Panc1 (cell line): ENCODE results near the gene HELZ2. TPM values are rescaled to one million over a fixed set of nuclear protein-coding genes. Genes with fewer than 3 reads are reported as not detected.
A peak's percentile ranks its signal among the peaks of the same experiment; 100 is the strongest.

Experiments used
- ATAC-seq: fragments of 200-7000 bp; cut with Tn5 transposase; 2 replicates; pipeline ENCODE4 v1.9.1; 2020; ENCODE audit warnings: mild to moderate bottlenecking, moderate library complexity
- BruUV-seq: library from RNA; stranded (reverse); fragments of 400-500 nt; replicated peaks from 2 replicates; lab custom pipeline; 2021; lab: Mats Ljungman, UMichigan
- CTCF ChIA-PET: fragments of 300-600 bp; sonication (Branson Sonifier 250); formaldehyde crosslinking; loops from one replicate; lab custom pipeline; 2022; ENCODE audit warnings: antibody characterized with exemption; lab: Charles Lee
- POLR2A ChIA-PET: fragments of 300-600 bp; sonication (Branson Sonifier 250); formaldehyde crosslinking; loops from one replicate; lab custom pipeline; 2022; ENCODE audit warnings: antibody characterized with exemption; lab: Charles Lee
- DNase-seq: peaks from one replicate; pipeline ENCODE4 v3.0.0-alpha.2; 2010; ENCODE audit warnings: low read depth, low spot score
- H3K27ac ChIP-seq: 2 replicates; pipeline ENCODE4 v1.5.1; 2011; ENCODE audit warnings: mild to moderate bottlenecking, low read length, inconsistent platforms
- H3K27me3 ChIP-seq: fragments of 200-500 bp; sonication (Bioruptor generic); 2 replicates; pipeline ENCODE4 v1.6.0; 2014; ENCODE audit warnings: low read length, inconsistent platforms; ENCODE audit not compliant: control insufficient read depth, insufficient read depth
- H3K36me3 ChIP-seq: fragments of 200-500 bp; sonication (Bioruptor generic); 2 replicates; pipeline ENCODE4 v1.5.1; 2014; ENCODE audit warnings: inconsistent platforms, mild to moderate bottlenecking, low read length, moderate library complexity; ENCODE audit not compliant: control insufficient read depth, insufficient read depth
- H3K4me1 ChIP-seq: 2 replicates; pipeline ENCODE4 v1.5.1; 2011; ENCODE audit warnings: inconsistent platforms, mild to moderate bottlenecking, low read length, moderate library complexity; ENCODE audit not compliant: control insufficient read depth, insufficient read depth
- H3K4me3 ChIP-seq, 2 experiments: 2 replicates each; pipeline ENCODE4 v1.5.1; 2011 to 2012; ENCODE audit warnings: low read depth in 2 of 2, low read length in 2 of 2, mild to moderate bottlenecking in 2 of 2, inconsistent platforms in 1 of 2, moderate library complexity in 1 of 2
- H3K9me3 ChIP-seq: fragments of 200-500 bp; sonication (Bioruptor generic); 2 replicates; pipeline ENCODE4 v1.5.1; 2014; ENCODE audit warnings: low read depth, mild to moderate bottlenecking, inconsistent platforms, low read length, moderate library complexity; ENCODE audit not compliant: control insufficient read depth, insufficient read depth
- POLR2AphosphoS5 ChIP-seq: IDR thresholded peaks from 2 replicates; pipeline ENCODE4 v1.6.1; 2012; ENCODE audit warnings: mild to moderate bottlenecking, low read depth, low read length, moderate library complexity
- SIN3A ChIP-seq: IDR thresholded peaks from 2 replicates; pipeline ENCODE4 v1.6.1; 2012; ENCODE audit warnings: low read depth, mild to moderate bottlenecking, low read length, moderate library complexity, borderline replicate concordance; ENCODE audit not compliant: insufficient read depth
- TCF7L2 ChIP-seq: IDR thresholded peaks from 2 replicates; pipeline ENCODE4 v1.6.1; 2011; ENCODE audit warnings: mild to moderate bottlenecking, low read depth, low read length, inconsistent platforms
- in situ Hi-C: cut with HindIII; loops from 2 replicates; pipeline ENCODE4 v1.10.0; 2016; ENCODE audit warnings: low sequenced_read_pairs, low pct_unique_long_range_greater_than_20kb
- intact Hi-C: fragments of 100-400 bp; cut with micrococcal nuclease; formaldehyde crosslinking; loops from one replicate; pipeline ENCODE4 v1.10.0; 2022; ENCODE audit not compliant: unreplicated experiment
- total RNA-seq: library from RNA; stranded (reverse); gene quantifications from one replicate; pipeline ENCODE4 v1.2.1, GENCODE V29; 2021; ENCODE audit not compliant: unreplicated experiment
- TF ChIP-seq, protein P1 (sequence below), 2 experiments: IDR thresholded peaks; 2 replicates each; pipeline ENCODE4 v1.6.1; 2011 to 2012; ENCODE audit warnings: low read depth in 2 of 2, control low read depth in 1 of 2, low read length in 1 of 2, mild to moderate bottlenecking in 1 of 2, moderate library complexity in 1 of 2; ENCODE audit not compliant: insufficient read depth in 1 of 2
- TF ChIP-seq, protein P2 (sequence below): fragments of 450-650 bp; IDR thresholded peaks from 2 replicates; pipeline ENCODE4 v1.5.1; 2017; ENCODE audit warnings: mild to moderate bottlenecking

The HELZ2 gene
- total RNA-seq, 1 experiment from 2014 or later = 41.5 TPM

DNA sequence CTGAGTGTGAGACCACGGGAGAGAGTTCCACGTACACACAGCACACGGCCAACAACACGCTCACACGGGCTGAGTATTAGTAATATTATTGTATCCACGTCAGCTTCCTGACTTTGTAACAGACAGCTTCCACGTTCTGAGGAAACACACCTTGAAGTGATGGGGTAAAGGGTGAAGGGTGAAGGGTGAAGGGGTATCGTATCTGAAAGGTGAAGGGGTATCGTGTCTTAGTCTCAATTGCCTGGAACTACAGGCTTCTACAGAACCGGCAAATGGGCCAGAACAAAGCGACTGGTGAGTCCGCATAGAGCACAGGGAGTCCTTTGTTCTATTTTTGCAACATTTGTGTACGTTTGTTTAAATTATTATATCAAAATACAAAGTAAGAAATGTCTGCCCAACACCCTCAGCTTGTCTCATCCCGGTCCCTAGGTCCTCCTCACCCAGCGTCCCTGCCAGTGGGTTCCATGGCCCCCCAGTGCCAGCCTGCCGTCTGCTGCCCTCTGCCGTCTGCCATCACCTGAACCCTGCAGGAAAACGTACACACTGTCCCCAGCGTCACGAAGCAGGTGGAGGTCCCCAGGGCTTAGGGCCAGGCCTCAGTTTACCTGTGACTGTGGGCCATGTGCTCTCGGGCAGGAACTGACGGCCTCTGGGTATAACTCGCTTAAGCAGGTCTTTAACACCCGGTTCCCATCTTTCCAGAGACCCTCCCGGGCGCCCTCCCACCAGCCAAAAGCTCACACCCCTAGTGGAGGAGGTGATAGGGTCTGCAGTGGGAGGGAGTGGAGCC, 4.4 kb upstream of the HELZ2 start:
- intact Hi-C loops = no loop called here
- no peak overlapping the region for H3K27ac ChIP-seq
- CTCF ChIA-PET = no interaction called here
- POLR2A ChIA-PET = no interaction called here
- H3K36me3 ChIP-seq = peaks cover 3% of the 10 kb centered on the region; the same call in 1 of the 2 replicates
- in situ Hi-C loops = no loop called here
- ATAC-seq (no peak), DNase-seq (no peak)
- no peaks in the 10 kb centered on the region for H3K27me3 ChIP-seq
- H3K4me3 ChIP-seq = no peak overlapping the region
- TF ChIP-seq, protein P1, sequence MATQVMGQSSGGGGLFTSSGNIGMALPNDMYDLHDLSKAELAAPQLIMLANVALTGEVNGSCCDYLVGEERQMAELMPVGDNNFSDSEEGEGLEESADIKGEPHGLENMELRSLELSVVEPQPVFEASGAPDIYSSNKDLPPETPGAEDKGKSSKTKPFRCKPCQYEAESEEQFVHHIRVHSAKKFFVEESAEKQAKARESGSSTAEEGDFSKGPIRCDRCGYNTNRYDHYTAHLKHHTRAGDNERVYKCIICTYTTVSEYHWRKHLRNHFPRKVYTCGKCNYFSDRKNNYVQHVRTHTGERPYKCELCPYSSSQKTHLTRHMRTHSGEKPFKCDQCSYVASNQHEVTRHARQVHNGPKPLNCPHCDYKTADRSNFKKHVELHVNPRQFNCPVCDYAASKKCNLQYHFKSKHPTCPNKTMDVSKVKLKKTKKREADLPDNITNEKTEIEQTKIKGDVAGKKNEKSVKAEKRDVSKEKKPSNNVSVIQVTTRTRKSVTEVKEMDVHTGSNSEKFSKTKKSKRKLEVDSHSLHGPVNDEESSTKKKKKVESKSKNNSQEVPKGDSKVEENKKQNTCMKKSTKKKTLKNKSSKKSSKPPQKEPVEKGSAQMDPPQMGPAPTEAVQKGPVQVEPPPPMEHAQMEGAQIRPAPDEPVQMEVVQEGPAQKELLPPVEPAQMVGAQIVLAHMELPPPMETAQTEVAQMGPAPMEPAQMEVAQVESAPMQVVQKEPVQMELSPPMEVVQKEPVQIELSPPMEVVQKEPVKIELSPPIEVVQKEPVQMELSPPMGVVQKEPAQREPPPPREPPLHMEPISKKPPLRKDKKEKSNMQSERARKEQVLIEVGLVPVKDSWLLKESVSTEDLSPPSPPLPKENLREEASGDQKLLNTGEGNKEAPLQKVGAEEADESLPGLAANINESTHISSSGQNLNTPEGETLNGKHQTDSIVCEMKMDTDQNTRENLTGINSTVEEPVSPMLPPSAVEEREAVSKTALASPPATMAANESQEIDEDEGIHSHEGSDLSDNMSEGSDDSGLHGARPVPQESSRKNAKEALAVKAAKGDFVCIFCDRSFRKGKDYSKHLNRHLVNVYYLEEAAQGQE (IDR thresholded peaks at IDR 0.05; ENCODE audit: insufficient read depth in 1 of 2, low read depth in 2 of 2, low read length in 1 of 2) = no peak
- no peak for TF ChIP-seq TCF7L2
- TF ChIP-seq, protein P2, sequence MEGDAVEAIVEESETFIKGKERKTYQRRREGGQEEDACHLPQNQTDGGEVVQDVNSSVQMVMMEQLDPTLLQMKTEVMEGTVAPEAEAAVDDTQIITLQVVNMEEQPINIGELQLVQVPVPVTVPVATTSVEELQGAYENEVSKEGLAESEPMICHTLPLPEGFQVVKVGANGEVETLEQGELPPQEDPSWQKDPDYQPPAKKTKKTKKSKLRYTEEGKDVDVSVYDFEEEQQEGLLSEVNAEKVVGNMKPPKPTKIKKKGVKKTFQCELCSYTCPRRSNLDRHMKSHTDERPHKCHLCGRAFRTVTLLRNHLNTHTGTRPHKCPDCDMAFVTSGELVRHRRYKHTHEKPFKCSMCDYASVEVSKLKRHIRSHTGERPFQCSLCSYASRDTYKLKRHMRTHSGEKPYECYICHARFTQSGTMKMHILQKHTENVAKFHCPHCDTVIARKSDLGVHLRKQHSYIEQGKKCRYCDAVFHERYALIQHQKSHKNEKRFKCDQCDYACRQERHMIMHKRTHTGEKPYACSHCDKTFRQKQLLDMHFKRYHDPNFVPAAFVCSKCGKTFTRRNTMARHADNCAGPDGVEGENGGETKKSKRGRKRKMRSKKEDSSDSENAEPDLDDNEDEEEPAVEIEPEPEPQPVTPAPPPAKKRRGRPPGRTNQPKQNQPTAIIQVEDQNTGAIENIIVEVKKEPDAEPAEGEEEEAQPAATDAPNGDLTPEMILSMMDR = peak; percentile 42
- TF ChIP-seq POLR2AphosphoS5 = no peak
- H3K4me1 ChIP-seq = peaks cover 10% of the 10 kb centered on the region
- no TSS peak for BruUV-seq
- no peaks in the 10 kb centered on the region for H3K9me3 ChIP-seq

DNA sequence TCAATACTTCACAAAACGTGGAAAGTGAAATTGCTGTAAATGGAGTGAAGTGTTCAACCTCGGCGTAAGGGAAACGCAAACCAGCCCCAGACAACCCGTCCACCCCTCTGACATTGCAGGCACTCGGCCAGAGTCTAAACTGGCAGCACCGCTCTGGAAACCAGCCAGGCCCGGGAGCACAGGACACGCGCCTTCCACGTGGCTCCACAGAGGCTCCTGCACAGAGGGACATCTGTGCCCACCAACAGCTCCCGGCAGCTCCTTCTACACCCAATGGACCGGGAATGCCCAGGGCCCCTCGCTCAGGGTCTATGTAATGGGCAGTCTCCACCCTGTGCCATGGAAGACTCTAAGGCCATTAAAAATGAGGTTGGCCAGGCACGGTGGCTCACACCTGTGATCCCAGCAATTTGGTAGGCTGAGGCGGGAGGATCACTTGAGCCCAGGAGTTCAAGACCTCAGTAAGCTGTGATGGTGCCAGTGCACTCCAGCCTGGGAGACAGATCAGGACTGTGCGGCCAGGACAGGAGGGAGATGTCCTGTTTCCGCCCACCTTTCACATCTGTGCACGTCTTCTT, 3.4 kb upstream of the HELZ2 start:
- intact Hi-C loops = no loop called here
- in situ Hi-C loops = no loop called here
- no TSS peak for BruUV-seq
- H3K36me3 ChIP-seq = peaks cover 3% of the 10 kb centered on the region; the same call in 1 of the 2 replicates
- peaks cover 14% of the 10 kb centered on the region for H3K4me1 ChIP-seq
- TF ChIP-seq, protein P2 = no peak
- no peak for TF ChIP-seq SIN3A
- TF ChIP-seq, protein P1 (IDR thresholded peaks at IDR 0.05; ENCODE audit: insufficient read depth in 1 of 2, low read depth in 2 of 2, low read length in 1 of 2) = no peak
- no peak for TF ChIP-seq TCF7L2
- TF ChIP-seq POLR2AphosphoS5 = no peak
- no peaks in the 10 kb centered on the region for H3K9me3 ChIP-seq
- ChIA-PET POLR2A (no interaction called here), CTCF (interaction anchor here (0.7 kb wide), 1 partner anchor 73 kb away, joined by 4 read pairs; no protein-coding TSS in a partner anchor)
- DNase-seq (no peak), ATAC-seq (no peak)
- no peak overlapping the region for H3K4me3 ChIP-seq
- no peaks in the 10 kb centered on the region for H3K27me3 ChIP-seq
- no peak overlapping the region for H3K27ac ChIP-seq
